ENCODE measurements around the gene CD8B.

CD8B gene

GRCh38 chr2:86806059-86806857 is 55.4 kb downstream of the CD8B start:
- DNase-seq (ENCODE audit: low spot score): no peak

GRCh38 chr2:86800856-86801567 is 60.7 kb downstream of the CD8B start:
- no peak for DNase-seq (ENCODE audit: low spot score)

GRCh38 chr2:86794861-86795260 is 66.8 kb downstream of the CD8B start:
- DNase-seq (ENCODE audit: low spot score): no peak

GRCh38 chr2:86793752-86794151 is 67.9 kb downstream of the CD8B start:
- no peak for DNase-seq (ENCODE audit: low spot score)

GRCh38 chr2:86791573-86791972 is 70.1 kb downstream of the CD8B start:
- no peak for DNase-seq (ENCODE audit: low spot score)

GRCh38 chr2:86790676-86791572 is 70.8 kb downstream of the CD8B start, which contains the start of gene CD8A:
Gene CD8A (minus strand): TSS chr2:86790913. CDS start chr2:86790825, 88 bp downstream.
- DNase-seq (ENCODE audit: low spot score): no peak

- DNase-seq (ENCODE audit: low spot score): peak; percentile 62
These were observed 71.5 kb downstream of the CD8B start for GRCh38 chr2:86790134-86790675.

GRCh38 chr2:86789687-86790133 is 72.0 kb downstream of the CD8B start:
- DNase-seq (ENCODE audit: low spot score): no peak

- DNase-seq (ENCODE audit: low spot score): peak; percentile 71
These were observed 72.6 kb downstream of the CD8B start for GRCh38 chr2:86788881-86789686.

- DNase-seq (ENCODE audit: low spot score): no peak
These were observed 73.5 kb downstream of the CD8B start for GRCh38 chr2:86788165-86788564.

GRCh38 chr2:86787736-86788135 is 74.0 kb downstream of the CD8B start:
- DNase-seq (ENCODE audit: low spot score): no peak

- no peak for DNase-seq (ENCODE audit: low spot score)
These were observed 75.6 kb downstream of the CD8B start for GRCh38 chr2:86786001-86786536.

GRCh38 chr2:86785456-86785855 is 76.2 kb downstream of the CD8B start:
- DNase-seq (ENCODE audit: low spot score): no peak

GRCh38 chr2:86783615-86784339 is 77.9 kb downstream of the CD8B start:
- no peak for DNase-seq (ENCODE audit: low spot score)

- no peak for DNase-seq (ENCODE audit: low spot score)
These were observed 78.9 kb downstream of the CD8B start for GRCh38 chr2:86782748-86783147.

GRCh38 chr2:86781363-86781762 is 80.3 kb downstream of the CD8B start:
- no peak for DNase-seq (ENCODE audit: low spot score)

GRCh38 chr2:86779971-86780370 is 81.7 kb downstream of the CD8B start:
- no peak for DNase-seq (ENCODE audit: low spot score)

- no peak for DNase-seq (ENCODE audit: low spot score)
These were observed 82.7 kb downstream of the CD8B start for GRCh38 chr2:86778957-86779356.

- no peak for DNase-seq (ENCODE audit: low spot score)
These were observed 85.2 kb downstream of the CD8B start for GRCh38 chr2:86776532-86776931.

- DNase-seq (ENCODE audit: low spot score): no peak
These were observed 86.3 kb downstream of the CD8B start for GRCh38 chr2:86775338-86775737.
